ENCODE results near the gene ANK3. TPM values are rescaled to one million over a fixed set of nuclear protein-coding genes. Genes with fewer than 3 reads are reported as not detected.

The ANK3 gene
- total RNA-seq, 4 donors from 2014 or later = 34.8 to 91.3 (median 56.7) TPM

- H3K4me1 ChIP-seq = no peaks in the 10 kb centered on the region
- no peaks in the 10 kb centered on the region for H3K27me3 ChIP-seq
- no peak overlapping the region for H3K27ac ChIP-seq
- TF ChIP-seq, protein P1, sequence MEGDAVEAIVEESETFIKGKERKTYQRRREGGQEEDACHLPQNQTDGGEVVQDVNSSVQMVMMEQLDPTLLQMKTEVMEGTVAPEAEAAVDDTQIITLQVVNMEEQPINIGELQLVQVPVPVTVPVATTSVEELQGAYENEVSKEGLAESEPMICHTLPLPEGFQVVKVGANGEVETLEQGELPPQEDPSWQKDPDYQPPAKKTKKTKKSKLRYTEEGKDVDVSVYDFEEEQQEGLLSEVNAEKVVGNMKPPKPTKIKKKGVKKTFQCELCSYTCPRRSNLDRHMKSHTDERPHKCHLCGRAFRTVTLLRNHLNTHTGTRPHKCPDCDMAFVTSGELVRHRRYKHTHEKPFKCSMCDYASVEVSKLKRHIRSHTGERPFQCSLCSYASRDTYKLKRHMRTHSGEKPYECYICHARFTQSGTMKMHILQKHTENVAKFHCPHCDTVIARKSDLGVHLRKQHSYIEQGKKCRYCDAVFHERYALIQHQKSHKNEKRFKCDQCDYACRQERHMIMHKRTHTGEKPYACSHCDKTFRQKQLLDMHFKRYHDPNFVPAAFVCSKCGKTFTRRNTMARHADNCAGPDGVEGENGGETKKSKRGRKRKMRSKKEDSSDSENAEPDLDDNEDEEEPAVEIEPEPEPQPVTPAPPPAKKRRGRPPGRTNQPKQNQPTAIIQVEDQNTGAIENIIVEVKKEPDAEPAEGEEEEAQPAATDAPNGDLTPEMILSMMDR (IDR thresholded peaks at IDR 0.05) = no peak
- no peak for TF ChIP-seq POLR2A (IDR thresholded peaks at IDR 0.05)
- no peak for DNase-seq
- intact Hi-C loops (cut with DNase I; ENCODE audit: low total_unique reads) = no loop called here
- no peaks in the 10 kb centered on the region for H3K9me3 ChIP-seq
- no peak overlapping the region for H3K4me3 ChIP-seq
- no peaks in the 10 kb centered on the region for H3K36me3 ChIP-seq
Observed at GRCh38 chr10:60163786-60164185, 225.9 kb downstream of the ANK3 start.

GRCh38 chr10:60162631-60163030 is 227.0 kb downstream of the ANK3 start:
- TF ChIP-seq, protein P1 (IDR thresholded peaks at IDR 0.05) = no peak
- TF ChIP-seq POLR2A (IDR thresholded peaks at IDR 0.05) = no peak
- H3K36me3 ChIP-seq = no peaks in the 10 kb centered on the region
- H3K27me3 ChIP-seq = no peaks in the 10 kb centered on the region
- no peak overlapping the region for H3K4me3 ChIP-seq
- no peaks in the 10 kb centered on the region for H3K9me3 ChIP-seq
- H3K4me1 ChIP-seq = no peaks in the 10 kb centered on the region
- intact Hi-C loops (cut with DNase I; ENCODE audit: low total_unique reads) = no loop called here
- DNase-seq = no peak
- no peak overlapping the region for H3K27ac ChIP-seq

DNA sequence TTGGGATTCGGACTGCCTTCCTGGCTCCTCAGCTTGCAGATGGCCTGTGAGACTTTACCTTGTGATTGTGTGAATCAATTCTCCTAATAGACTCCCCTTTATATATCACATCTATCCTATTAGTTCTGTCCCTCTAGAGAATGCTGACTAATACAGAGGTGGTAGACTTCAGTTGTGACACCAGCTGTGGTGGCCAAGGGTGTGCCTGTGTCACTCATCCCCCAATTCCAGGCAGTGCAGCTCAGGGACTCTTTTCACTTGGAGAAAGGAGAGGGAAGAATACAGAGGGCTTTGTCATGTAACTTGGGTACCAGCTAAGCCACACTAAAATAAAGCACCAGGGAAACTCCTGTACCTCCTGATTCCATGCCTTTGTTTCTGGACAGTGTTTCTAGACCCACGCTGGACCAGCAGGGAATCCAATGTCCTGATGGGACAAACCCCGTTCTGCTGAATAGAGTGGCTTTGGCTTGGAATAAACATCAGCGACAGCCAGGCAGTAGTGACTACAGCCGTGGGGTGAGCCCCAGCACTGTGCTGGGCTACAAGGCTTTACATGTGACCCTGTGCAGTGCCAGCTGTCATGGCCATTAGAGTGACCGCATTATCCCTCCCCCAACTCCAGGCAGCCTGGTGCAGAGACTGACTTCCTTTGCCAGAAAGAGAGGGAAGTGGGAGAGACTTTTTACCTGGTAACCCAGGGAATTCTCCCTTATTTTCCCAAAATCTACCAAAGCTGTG is 233.6 kb downstream of the ANK3 start:
- no peaks in the 10 kb centered on the region for H3K9me3 ChIP-seq
- TF ChIP-seq, protein P1 (IDR thresholded peaks at IDR 0.05) = no peak
- DNase-seq = no peak
- H3K4me1 ChIP-seq = no peaks in the 10 kb centered on the region
- intact Hi-C loops (cut with DNase I; ENCODE audit: low total_unique reads) = no loop called here
- no peaks in the 10 kb centered on the region for H3K36me3 ChIP-seq
- no peak overlapping the region for H3K4me3 ChIP-seq
- no peaks in the 10 kb centered on the region for H3K27me3 ChIP-seq
- no peak overlapping the region for H3K27ac ChIP-seq

DNA sequence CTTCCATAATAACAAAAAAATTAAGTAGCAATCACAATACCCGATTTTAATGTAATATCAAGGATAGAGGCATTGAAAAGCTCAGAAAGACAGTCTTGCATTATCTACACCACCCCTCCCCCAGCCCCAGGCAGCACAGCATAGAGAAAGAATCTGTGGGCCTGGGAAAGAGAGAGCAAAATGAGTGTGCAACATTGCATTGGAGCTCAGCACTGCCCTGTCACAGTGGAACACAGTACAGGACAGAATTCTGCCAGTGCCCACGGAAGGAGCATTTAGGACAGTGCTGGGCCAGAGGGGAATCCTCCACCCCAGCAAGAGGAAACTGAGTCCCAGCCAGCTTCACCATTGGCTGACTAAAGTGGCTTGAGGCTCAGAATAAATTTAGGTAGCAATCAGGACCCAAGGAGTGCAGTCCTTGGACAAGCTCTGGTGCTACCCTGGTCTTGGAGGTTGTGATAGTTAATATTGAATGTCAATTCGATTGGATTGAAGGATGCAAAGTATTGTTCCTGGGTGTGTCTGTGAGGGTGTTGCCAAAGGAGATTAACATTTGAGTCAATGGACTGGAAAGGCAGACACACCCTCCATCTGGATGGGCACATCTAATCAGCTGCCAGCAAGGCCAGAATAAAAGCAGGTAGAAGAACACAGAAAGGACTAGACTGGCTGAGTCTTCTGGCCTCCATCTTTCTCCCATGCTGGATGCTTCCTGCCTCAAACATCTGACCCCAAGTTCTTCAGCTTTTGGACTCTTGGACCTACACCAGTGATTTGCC is 234.4 kb downstream of the ANK3 start:
- no peak for DNase-seq
- H3K27me3 ChIP-seq = no peaks in the 10 kb centered on the region
- H3K9me3 ChIP-seq = no peaks in the 10 kb centered on the region
- intact Hi-C loops (cut with DNase I; ENCODE audit: low total_unique reads) = no loop called here
- H3K4me1 ChIP-seq = no peaks in the 10 kb centered on the region
- no peaks in the 10 kb centered on the region for H3K36me3 ChIP-seq
- H3K4me3 ChIP-seq = no peak overlapping the region
- TF ChIP-seq, protein P1 (IDR thresholded peaks at IDR 0.05) = no peak
- TF ChIP-seq POLR2A (IDR thresholded peaks at IDR 0.05) = no peak
- H3K27ac ChIP-seq = no peak overlapping the region

- Histone ChIP-seq H3K27me3 (no peaks in the 10 kb centered on the region), H3K4me1 (no peaks in the 10 kb centered on the region), H3K9me3 (no peaks in the 10 kb centered on the region), H3K4me3 (no peak overlapping the region), H3K27ac (peak overlapping the region in 1 of 2 donors; percentile 41), H3K36me3 (no peaks in the 10 kb centered on the region)
- intact Hi-C loops (cut with DNase I; ENCODE audit: low total_unique reads) = no loop called here
- DNase-seq = no peak
- no peak for TF ChIP-seq POLR2A (IDR thresholded peaks at IDR 0.05)
- TF ChIP-seq, protein P1 (IDR thresholded peaks at IDR 0.05) = no peak
Observed at GRCh38 chr10:60149003-60149402, 240.7 kb downstream of the ANK3 start.

Measured in uterus (tissue), 4 donors.